ENCODE data around the gene TARS1.

The TARS1 gene

GRCh38 chr5:33491941-33492340 is 51.2 kb downstream of the TARS1 start:
- TF ChIP-seq, protein P1, sequence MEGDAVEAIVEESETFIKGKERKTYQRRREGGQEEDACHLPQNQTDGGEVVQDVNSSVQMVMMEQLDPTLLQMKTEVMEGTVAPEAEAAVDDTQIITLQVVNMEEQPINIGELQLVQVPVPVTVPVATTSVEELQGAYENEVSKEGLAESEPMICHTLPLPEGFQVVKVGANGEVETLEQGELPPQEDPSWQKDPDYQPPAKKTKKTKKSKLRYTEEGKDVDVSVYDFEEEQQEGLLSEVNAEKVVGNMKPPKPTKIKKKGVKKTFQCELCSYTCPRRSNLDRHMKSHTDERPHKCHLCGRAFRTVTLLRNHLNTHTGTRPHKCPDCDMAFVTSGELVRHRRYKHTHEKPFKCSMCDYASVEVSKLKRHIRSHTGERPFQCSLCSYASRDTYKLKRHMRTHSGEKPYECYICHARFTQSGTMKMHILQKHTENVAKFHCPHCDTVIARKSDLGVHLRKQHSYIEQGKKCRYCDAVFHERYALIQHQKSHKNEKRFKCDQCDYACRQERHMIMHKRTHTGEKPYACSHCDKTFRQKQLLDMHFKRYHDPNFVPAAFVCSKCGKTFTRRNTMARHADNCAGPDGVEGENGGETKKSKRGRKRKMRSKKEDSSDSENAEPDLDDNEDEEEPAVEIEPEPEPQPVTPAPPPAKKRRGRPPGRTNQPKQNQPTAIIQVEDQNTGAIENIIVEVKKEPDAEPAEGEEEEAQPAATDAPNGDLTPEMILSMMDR (conservative IDR thresholded peaks at IDR 0.05; ENCODE audit: low read depth, low read length), result no peak
- H3K27me3 ChIP-seq (ENCODE audit: insufficient read depth, low read depth), result no peaks in the 10 kb centered on the region
- no peaks in the 10 kb centered on the region for H3K79me2 ChIP-seq (ENCODE audit: insufficient read depth, low read depth)
- no peak overlapping the region for H3K4me2 ChIP-seq
- H2AFZ ChIP-seq (ENCODE audit: low read depth), result no peak overlapping the region
- H3K27ac ChIP-seq, result no peak overlapping the region
- no peak overlapping the region for H3K4me3 ChIP-seq (IDR thresholded peaks at IDR 0.05; ENCODE audit: insufficient read depth, low read depth, low read length)
- no peak overlapping the region for H3K9ac ChIP-seq
- no peaks in the 10 kb centered on the region for H3K36me3 ChIP-seq (ENCODE audit: insufficient read depth)
- H4K20me1 ChIP-seq (ENCODE audit: insufficient read depth), result no peaks in the 10 kb centered on the region
- no peaks in the 10 kb centered on the region for H3K4me1 ChIP-seq (ENCODE audit: low read depth, poor library complexity, severe bottlenecking)

DNA sequence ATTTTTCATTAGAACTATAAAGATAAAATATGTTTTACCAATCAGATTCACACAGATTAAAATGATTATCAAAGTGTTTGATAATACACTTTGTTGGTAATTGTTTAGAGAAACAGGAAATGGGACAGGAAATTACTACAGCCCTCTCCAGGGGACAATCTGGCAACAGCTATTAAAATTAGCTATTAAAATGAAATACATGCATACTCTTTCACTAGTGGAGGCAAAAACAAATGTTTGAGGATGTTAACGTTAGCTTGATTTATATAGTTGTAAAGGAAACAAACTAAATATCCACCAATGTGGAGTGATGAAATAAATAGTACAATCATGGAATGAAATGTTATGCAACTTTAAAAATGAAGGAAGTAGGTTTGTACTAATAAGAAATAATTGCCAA is 53.7 kb downstream of the TARS1 start:
- H3K79me2 ChIP-seq (ENCODE audit: insufficient read depth, low read depth), result no peaks in the 10 kb centered on the region
- no peaks in the 10 kb centered on the region for H3K36me3 ChIP-seq (ENCODE audit: insufficient read depth)
- no peak overlapping the region for H3K27ac ChIP-seq
- H3K4me2 ChIP-seq, result no peak overlapping the region
- H3K4me3 ChIP-seq (IDR thresholded peaks at IDR 0.05; ENCODE audit: insufficient read depth, low read depth, low read length), result no peak overlapping the region
- TF ChIP-seq, protein P1 (conservative IDR thresholded peaks at IDR 0.05; ENCODE audit: low read depth, low read length), result no peak
- no peaks in the 10 kb centered on the region for H4K20me1 ChIP-seq (ENCODE audit: insufficient read depth)
- H2AFZ ChIP-seq (ENCODE audit: low read depth), result no peak overlapping the region
- H3K4me1 ChIP-seq (ENCODE audit: low read depth, poor library complexity, severe bottlenecking), result no peaks in the 10 kb centered on the region
- no peak overlapping the region for H3K9ac ChIP-seq
- H3K27me3 ChIP-seq (ENCODE audit: insufficient read depth, low read depth), result no peaks in the 10 kb centered on the region

DNA sequence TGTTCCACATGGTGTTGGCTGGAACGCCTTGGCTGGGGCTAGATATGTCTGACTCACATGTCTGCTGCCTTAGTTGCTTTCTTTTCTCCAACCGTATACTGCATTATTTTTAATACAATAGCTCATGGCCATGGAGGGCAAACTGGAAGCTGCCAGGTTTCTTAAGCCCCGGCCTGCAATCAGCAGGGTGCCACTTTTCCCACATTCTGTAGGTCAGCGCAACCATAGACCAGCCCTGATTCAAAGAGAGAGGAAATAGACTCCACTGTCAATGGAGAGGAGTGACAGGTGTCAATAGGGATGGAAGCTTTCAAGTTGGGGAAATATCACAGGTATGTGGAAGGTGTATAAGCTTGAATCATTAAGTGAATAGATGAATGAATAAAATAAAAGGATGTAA is 60.5 kb downstream of the TARS1 start:
- Histone ChIP-seq H3K4me3 (IDR thresholded peaks at IDR 0.05; ENCODE audit: insufficient read depth, low read depth, low read length) (no peak overlapping the region), H3K4me1 (ENCODE audit: low read depth, poor library complexity, severe bottlenecking) (no peaks in the 10 kb centered on the region)

DNA sequence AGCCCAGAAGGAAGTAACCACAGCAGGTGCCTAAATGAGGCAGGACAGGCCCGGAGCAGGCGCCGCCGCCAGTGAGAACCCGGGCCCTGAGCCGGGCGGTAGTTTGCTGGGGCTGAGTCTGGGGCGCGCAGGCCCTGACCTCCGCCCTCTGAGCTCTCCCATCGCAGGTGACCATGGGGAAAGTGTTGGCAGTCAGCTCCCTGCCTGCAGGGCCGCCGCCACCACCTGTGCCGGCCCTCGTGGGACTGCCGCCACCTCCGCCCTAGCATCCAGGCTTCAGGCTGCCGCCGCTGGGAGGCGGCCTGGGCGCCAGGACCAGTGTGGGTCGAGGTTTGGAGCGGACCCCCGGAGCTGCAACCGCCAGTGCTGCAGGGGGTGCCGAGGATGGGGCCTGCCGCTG is 61.1 kb downstream of the TARS1 start:
- H4K20me1 ChIP-seq (ENCODE audit: insufficient read depth), result no peaks in the 10 kb centered on the region
- TF ChIP-seq, protein P1 (conservative IDR thresholded peaks at IDR 0.05; ENCODE audit: low read depth, low read length), result no peak

More for the DNA sequence above, 60.5 kb downstream of the TARS1 start:
- Histone ChIP-seq H3K27me3 (ENCODE audit: insufficient read depth, low read depth) (no peaks in the 10 kb centered on the region), H4K20me1 (ENCODE audit: insufficient read depth) (no peaks in the 10 kb centered on the region), H3K9ac (no peak overlapping the region), H3K4me2 (no peak overlapping the region), H2AFZ (ENCODE audit: low read depth) (no peak overlapping the region), H3K79me2 (ENCODE audit: insufficient read depth, low read depth) (no peaks in the 10 kb centered on the region), H3K27ac (no peak overlapping the region), H3K36me3 (ENCODE audit: insufficient read depth) (no peaks in the 10 kb centered on the region)
- TF ChIP-seq, protein P1 (conservative IDR thresholded peaks at IDR 0.05; ENCODE audit: low read depth, low read length), result no peak

More for the DNA sequence above, 61.1 kb downstream of the TARS1 start:
- Histone ChIP-seq H3K36me3 (ENCODE audit: insufficient read depth) (no peaks in the 10 kb centered on the region), H3K9ac (no peak overlapping the region), H3K27me3 (ENCODE audit: insufficient read depth, low read depth) (no peaks in the 10 kb centered on the region), H3K4me1 (ENCODE audit: low read depth, poor library complexity, severe bottlenecking) (no peaks in the 10 kb centered on the region), H2AFZ (ENCODE audit: low read depth) (no peak overlapping the region), H3K4me3 (IDR thresholded peaks at IDR 0.05; ENCODE audit: insufficient read depth, low read depth, low read length) (no peak overlapping the region), H3K4me2 (no peak overlapping the region), H3K79me2 (ENCODE audit: insufficient read depth, low read depth) (no peaks in the 10 kb centered on the region), H3K27ac (no peak overlapping the region)

All from KMS-11 (cell line).